HG03139 (cell line): ENCODE results near the gene TTC1.
"Not testable (repeated sequence)": the region's sequence is repeated elsewhere in the genome, so short reads cannot be mapped to it uniquely, and the experiment has no call there.

Source experiments
- ATAC-seq: cut with Tn5 transposase; IDR thresholded peaks from one replicate; pipeline ENCODE4 v1.9.1; 2021; ENCODE audit not compliant: unreplicated experiment

TTC1 gene

GRCh38 chr5:160036884-160037283 lies 27.9 kb downstream of the TTC1 start:
- ATAC-seq = no peak

GRCh38 chr5:160039810-160040470 lies 31.0 kb downstream of the TTC1 start:
- ATAC-seq = no peak

GRCh38 chr5:160040471-160040835 lies 31.5 kb downstream of the TTC1 start:
- ATAC-seq = no peak

- ATAC-seq = no peak
Observed at GRCh38 chr5:160042671-160043070, 33.7 kb downstream of the TTC1 start.

GRCh38 chr5:160044391-160044804 lies 35.5 kb downstream of the TTC1 start:
- no peak for ATAC-seq

GRCh38 chr5:160044967-160045366 lies 36.0 kb downstream of the TTC1 start:
- ATAC-seq = no peak

- ATAC-seq = no peak
Observed at GRCh38 chr5:160047423-160047822, 38.5 kb downstream of the TTC1 start.

GRCh38 chr5:160048131-160048530 lies 39.2 kb downstream of the TTC1 start:
- no peak for ATAC-seq

- no peak for ATAC-seq
Observed at GRCh38 chr5:160049099-160049498, 40.2 kb downstream of the TTC1 start.

GRCh38 chr5:160054047-160054446 lies 45.1 kb downstream of the TTC1 start:
- ATAC-seq = no peak

- ATAC-seq = no peak
Observed at GRCh38 chr5:160054831-160055230, 45.9 kb downstream of the TTC1 start.

- ATAC-seq = no peak
Observed at GRCh38 chr5:160057256-160057655, 48.3 kb downstream of the TTC1 start.

GRCh38 chr5:160060001-160060400 lies 51.1 kb downstream of the TTC1 start:
- ATAC-seq = no peak

GRCh38 chr5:160061770-160062169 lies 52.8 kb downstream of the TTC1 start:
- no peak for ATAC-seq

GRCh38 chr5:160064417-160064810 lies 55.5 kb downstream of the TTC1 start:
- no peak for ATAC-seq

- ATAC-seq = no peak
Observed at GRCh38 chr5:160064995-160065614, 56.2 kb downstream of the TTC1 start.

GRCh38 chr5:160069120-160069519 lies 60.2 kb downstream of the TTC1 start:
- not testable (repeated sequence) for ATAC-seq

- no peak for ATAC-seq
Observed at GRCh38 chr5:160071516-160071915, 62.6 kb downstream of the TTC1 start.

- no peak for ATAC-seq
Observed at GRCh38 chr5:160071916-160072315, 63.0 kb downstream of the TTC1 start.

GRCh38 chr5:160075073-160075472 lies 66.1 kb downstream of the TTC1 start:
- no peak for ATAC-seq

- no peak for ATAC-seq
Observed at GRCh38 chr5:160076997-160077396, 68.1 kb downstream of the TTC1 start.

GRCh38 chr5:160079753-160080152 lies 70.8 kb downstream of the TTC1 start:
- ATAC-seq = no peak

GRCh38 chr5:160081495-160081894 lies 72.6 kb downstream of the TTC1 start:
- no peak for ATAC-seq
